Measurements from ENCODE around the gene LRRFIP1. TPM values are rescaled to one million over a fixed set of nuclear protein-coding genes. Genes with fewer than 3 reads are reported as not detected.

Gene LRRFIP1
- total RNA-seq, 1 donor from 2014 or later = 157 TPM

DNA sequence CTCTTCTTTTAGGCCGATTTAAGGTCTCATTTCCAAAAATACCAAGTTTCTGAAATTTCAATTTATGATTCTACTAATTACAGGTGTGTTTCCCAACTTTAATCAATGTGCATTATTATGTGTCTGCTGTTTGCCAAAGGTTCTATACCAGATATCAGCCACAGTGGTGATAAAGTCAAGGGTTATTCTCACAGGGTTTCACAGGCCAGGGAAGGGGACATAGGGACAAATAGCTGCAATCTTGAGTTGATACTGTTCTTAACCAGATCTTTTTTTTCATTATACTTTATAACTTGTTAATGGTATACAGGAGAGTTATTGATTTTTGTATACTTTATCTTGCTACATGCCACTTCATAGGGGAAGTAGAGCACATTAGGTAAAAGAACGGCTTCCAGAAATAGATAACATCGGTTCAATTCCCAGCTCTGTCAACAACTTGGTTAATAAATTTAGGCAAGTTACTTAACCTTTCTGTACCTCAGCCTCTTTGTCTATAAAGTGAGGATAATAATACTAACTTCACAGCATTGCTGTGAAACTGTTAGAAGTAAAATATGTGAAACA lies 200.1 kb downstream of the LRRFIP1 start:
- intact Hi-C loops (cut with DNase I) = no loop called here
- DNase-seq (ENCODE audit: low spot score) = no peak

Other genes starting within 250 kb of the LRRFIP1 start
- gene COL6A3, start 213.4 kb upstream of the LRRFIP1 start, total RNA-seq = 89.5 TPM
- gene MLPH, start 140.3 kb upstream of the LRRFIP1 start, total RNA-seq = 15.7 TPM
- gene PRLH, start 61.0 kb upstream of the LRRFIP1 start, total RNA-seq = not detected
- gene RAB17, start 36.9 kb upstream of the LRRFIP1 start, total RNA-seq = 3.5 TPM
- gene RBM44, start 171.2 kb downstream of the LRRFIP1 start, total RNA-seq = 0.81 TPM
- gene RAMP1, start 232.0 kb downstream of the LRRFIP1 start, total RNA-seq = 253 TPM

Measured in cardiac septum (tissue), 1 donor.